Measurements from ENCODE around the gene JPH3.

Gene JPH3

GRCh38 chr16:87692176-87692575, 89.9 kb downstream of the JPH3 start:
- H3K4me3 Mint-ChIP-seq: no peak overlapping the region
- no peaks in the 10 kb centered on the region for H3K9me3 Mint-ChIP-seq
- no peaks in the 10 kb centered on the region for H3K4me1 Mint-ChIP-seq
- no peak overlapping the region for H3K27ac Mint-ChIP-seq
- no peak for TF ChIP-seq CTCF (IDR thresholded peaks at IDR 0.05)
- DNase-seq: no peak
- H3K36me3 Mint-ChIP-seq (ENCODE audit: low read depth): peaks cover 6% of the 10 kb centered on the region
- no peaks in the 10 kb centered on the region for H3K27me3 Mint-ChIP-seq (ENCODE audit: low read depth, poor library complexity)

- no peaks in the 10 kb centered on the region for H3K27me3 Mint-ChIP-seq (ENCODE audit: low read depth, poor library complexity)
- H3K27ac Mint-ChIP-seq: no peak overlapping the region
- no peak for TF ChIP-seq CTCF (IDR thresholded peaks at IDR 0.05)
- H3K4me1 Mint-ChIP-seq: no peaks in the 10 kb centered on the region
- no peak overlapping the region for H3K4me3 Mint-ChIP-seq
- no peak for DNase-seq
- H3K9me3 Mint-ChIP-seq: no peaks in the 10 kb centered on the region
- H3K36me3 Mint-ChIP-seq (ENCODE audit: low read depth): peaks cover 6% of the 10 kb centered on the region
These were observed 90.4 kb downstream of the JPH3 start for GRCh38 chr16:87692756-87693155.

- Mint-ChIP-seq H3K27ac (no peak overlapping the region), H3K27me3 (ENCODE audit: low read depth, poor library complexity) (no peaks in the 10 kb centered on the region), H3K4me1 (no peaks in the 10 kb centered on the region), H3K36me3 (ENCODE audit: low read depth) (peaks cover 6% of the 10 kb centered on the region), H3K4me3 (no peak overlapping the region), H3K9me3 (no peaks in the 10 kb centered on the region)
- TF ChIP-seq CTCF (IDR thresholded peaks at IDR 0.05): no peak
- DNase-seq: no peak
These were observed 91.5 kb downstream of the JPH3 start for GRCh38 chr16:87693827-87694226.

- H3K9me3 Mint-ChIP-seq: no peaks in the 10 kb centered on the region
- no peak overlapping the region for H3K27ac Mint-ChIP-seq
- no peak for TF ChIP-seq CTCF (IDR thresholded peaks at IDR 0.05)
- H3K27me3 Mint-ChIP-seq (ENCODE audit: low read depth, poor library complexity): no peaks in the 10 kb centered on the region
- H3K4me1 Mint-ChIP-seq: no peaks in the 10 kb centered on the region
- no peak for DNase-seq
- H3K36me3 Mint-ChIP-seq (ENCODE audit: low read depth): peaks cover 6% of the 10 kb centered on the region
- H3K4me3 Mint-ChIP-seq: no peak overlapping the region
These were observed 92.3 kb downstream of the JPH3 start for GRCh38 chr16:87694441-87695125.

GRCh38 chr16:87695534-87695933, 93.2 kb downstream of the JPH3 start:
- Mint-ChIP-seq H3K4me1 (no peaks in the 10 kb centered on the region), H3K36me3 (ENCODE audit: low read depth) (peaks cover 11% of the 10 kb centered on the region), H3K27ac (peak overlapping the region; percentile 59), H3K9me3 (no peaks in the 10 kb centered on the region), H3K27me3 (ENCODE audit: low read depth, poor library complexity) (no peaks in the 10 kb centered on the region), H3K4me3 (no peak overlapping the region)
- no peak for DNase-seq
- no peak for TF ChIP-seq CTCF (IDR thresholded peaks at IDR 0.05)

GRCh38 chr16:87696726-87697125, 94.4 kb downstream of the JPH3 start:
- Mint-ChIP-seq H3K36me3 (ENCODE audit: low read depth) (peaks cover 11% of the 10 kb centered on the region), H3K27me3 (ENCODE audit: low read depth, poor library complexity) (no peaks in the 10 kb centered on the region), H3K27ac (peak overlapping the region; percentile 77), H3K4me3 (no peak overlapping the region), H3K9me3 (no peaks in the 10 kb centered on the region), H3K4me1 (no peaks in the 10 kb centered on the region)
- no peak for DNase-seq
- no peak for TF ChIP-seq CTCF (IDR thresholded peaks at IDR 0.05)
